GM23338 (cell line): ENCODE results near the gene ARID3A. TPM values are rescaled to one million over a fixed set of nuclear protein-coding genes. Genes with fewer than 3 reads are reported as not detected.

ENCODE experiments used
- ATAC-seq: fragments of 200-7000 bp; cut with Tn5 transposase; 3 replicates; pipeline ENCODE4 v1.9.1; 2020
- DNase-seq: peaks from one replicate; pipeline ENCODE4 v3.0.0-alpha.2; 2015; ENCODE audit warnings: low spot score
- H2AFZ ChIP-seq: fragments of 200-600 bp; sonication (generic); 2 replicates; pipeline ENCODE4 v1.8.0; 2016; ENCODE audit warnings: antibody characterized with exemption, mild to moderate bottlenecking, moderate library complexity
- H3F3A ChIP-seq: fragments of 200-600 bp; sonication (generic); replicated peaks from 2 replicates; pipeline ENCODE4 v1.8.0; 2017; ENCODE audit warnings: antibody characterized with exemption, mixed run types, low read depth
- H3K27ac ChIP-seq: fragments of 200-600 bp; sonication (generic); 2 replicates; pipeline ENCODE4 v1.6.1; 2016; ENCODE audit warnings: low read depth
- H3K27me3 ChIP-seq: fragments of 200-600 bp; sonication (generic); 2 replicates; pipeline ENCODE4 v1.8.0; 2016; ENCODE audit warnings: mild to moderate bottlenecking, mixed run types, moderate library complexity; ENCODE audit not compliant: insufficient read depth
- H3K36me3 ChIP-seq: fragments of 200-600 bp; sonication (generic); 2 replicates; pipeline ENCODE4 v1.8.0; 2016; ENCODE audit warnings: mild to moderate bottlenecking; ENCODE audit not compliant: insufficient read depth
- H3K4me1 ChIP-seq: fragments of 200-600 bp; sonication (generic); 2 replicates; pipeline ENCODE4 v1.8.0; 2016; ENCODE audit warnings: mild to moderate bottlenecking, moderate library complexity; ENCODE audit not compliant: insufficient read depth
- H3K4me2 ChIP-seq: fragments of 200-600 bp; sonication (generic); 2 replicates; pipeline ENCODE4 v1.7.1; 2017; ENCODE audit warnings: mixed run types
- H3K4me3 ChIP-seq: fragments of 200-600 bp; sonication (generic); 2 replicates; pipeline ENCODE4 v1.6.1; 2016; ENCODE audit warnings: mixed run types
- H3K79me2 ChIP-seq: fragments of 200-600 bp; sonication (generic); replicated peaks from 2 replicates; pipeline ENCODE4 v1.8.0; 2017; ENCODE audit warnings: mild to moderate bottlenecking; ENCODE audit not compliant: insufficient read depth
- H3K9me2 ChIP-seq: fragments of 200-600 bp; sonication (generic); 2 replicates; pipeline ENCODE4 v1.8.0; 2017; ENCODE audit not compliant: insufficient read depth
- H4K20me1 ChIP-seq: fragments of 200-600 bp; sonication (generic); replicated peaks from 2 replicates; pipeline ENCODE4 v1.8.0; 2017; ENCODE audit warnings: mild to moderate bottlenecking; ENCODE audit not compliant: insufficient read depth
- H3K27ac Mint-ChIP-seq: 2 replicates; pipeline ENCODE4 v1.8.0; 2020; ENCODE audit warnings: inconsistent platforms, mild to moderate bottlenecking, moderate library complexity, mixed read lengths
- H3K27me3 Mint-ChIP-seq: 3 replicates; pipeline ENCODE4 v1.8.0; 2022; ENCODE audit warnings: low read depth, mild to moderate bottlenecking, moderate library complexity, mixed read lengths, inconsistent platforms; ENCODE audit not compliant: insufficient read depth, poor library complexity
- H3K36me3 Mint-ChIP-seq: 3 replicates; pipeline ENCODE4 v1.8.0; 2021; ENCODE audit warnings: low read depth, mild to moderate bottlenecking, inconsistent platforms, moderate library complexity, mixed read lengths
- H3K4me1 Mint-ChIP-seq: 3 replicates; pipeline ENCODE4 v1.8.0; 2020; ENCODE audit warnings: mild to moderate bottlenecking, inconsistent platforms, mixed read lengths
- H3K4me3 Mint-ChIP-seq: 3 replicates; pipeline ENCODE4 v1.8.0; 2021; ENCODE audit warnings: moderate library complexity, mild to moderate bottlenecking, inconsistent platforms, mixed read lengths
- H3K9me3 Mint-ChIP-seq: 3 replicates; pipeline ENCODE4 v1.8.0; 2020; ENCODE audit warnings: moderate library complexity, mild to moderate bottlenecking, inconsistent platforms, mixed read lengths
- CREB1 ChIP-seq: fragments of 250-450 bp; sonication (Bioruptor Pico); IDR thresholded peaks from 2 replicates; pipeline ENCODE4 v1.5.0; 2020; ENCODE audit warnings: low read depth, mild to moderate bottlenecking, moderate library complexity
- EZH2phosphoT487 ChIP-seq: fragments of 200-600 bp; sonication (generic); IDR thresholded peaks from one replicate; pipeline ENCODE4 v1.8.1; 2018; ENCODE audit warnings: antibody characterized with exemption; ENCODE audit not compliant: unreplicated experiment
- JUNB ChIP-seq: IDR thresholded peaks from one replicate; pipeline ENCODE4 v1.6.1; 2016; ENCODE audit warnings: antibody characterized with exemption; ENCODE audit not compliant: unreplicated experiment
- NANOG ChIP-seq: IDR thresholded peaks from 2 replicates; pipeline ENCODE4 v1.6.1; 2016; ENCODE audit warnings: antibody characterized with exemption, borderline replicate concordance
- STAT1 ChIP-seq: IDR thresholded peaks from one replicate; pipeline ENCODE4 v1.6.1; 2016; ENCODE audit warnings: antibody characterized with exemption; ENCODE audit not compliant: unreplicated experiment
- ZNF331 ChIP-seq: fragments of 250-450 bp; sonication (Bioruptor Pico); IDR thresholded peaks from 2 replicates; pipeline ENCODE4 v1.5.0; 2020; ENCODE audit warnings: low read depth, mild to moderate bottlenecking, moderate library complexity
- polyA plus RNA-seq: library from polyadenylated mRNA; unstranded; fragments of >200 nt; fragmentation: Nextera tagmentation; extraction: Ambion mirVana; gene quantifications from 2 replicates; pipeline ENCODE4 v1.2.1, GENCODE V29; 2016
- total RNA-seq: library from RNA; depleted of rRNA; stranded (reverse); fragments of >200 nt; shearing (Covaris generic); gene quantifications from 2 replicates; pipeline ENCODE4 v1.2.3, GENCODE V29; 2014
- TF ChIP-seq, protein P1 (sequence below): fragments of 250-450 bp; sonication (Bioruptor Pico); IDR thresholded peaks from 2 replicates; pipeline ENCODE4 v1.5.0; 2020; ENCODE audit warnings: mild to moderate bottlenecking, moderate library complexity

ARID3A gene
- total and polyA plus RNA-seq, 2 experiments from 2014 or later, result 33.6 to 51.6 TPM

GRCh38 chr19:884420-885211 lies 41.2 kb upstream of the ARID3A start:
- Mint-ChIP-seq H3K9me3 (no peaks in the 10 kb centered on the region; the same call in 2 of the 3 replicates), H3K4me1 (no peaks in the 10 kb centered on the region), H3K36me3 (peaks cover 32% of the 10 kb centered on the region; the same call in 2 of the 3 replicates), H3K4me3 (no peak overlapping the region), H3K27ac (no peak overlapping the region), H3K27me3 (peaks cover 6% of the 10 kb centered on the region)
- no peaks in the 10 kb centered on the region; the same call in 1 of the 2 replicates for H3F3A ChIP-seq
- peaks cover 4% of the 10 kb centered on the region; the same call in 1 of the 2 replicates for H4K20me1 ChIP-seq
- H3K4me3 ChIP-seq, result no peak overlapping the region
- H3K36me3 ChIP-seq, result no peaks in the 10 kb centered on the region
- no peaks in the 10 kb centered on the region for H3K9me2 ChIP-seq
- H2AFZ ChIP-seq, result no peak overlapping the region
- ATAC-seq, result no peak
- H3K27ac ChIP-seq, result no peak overlapping the region
- no peaks in the 10 kb centered on the region for H3K4me1 ChIP-seq
- H3K79me2 ChIP-seq, result no peaks in the 10 kb centered on the region
- no peak for DNase-seq
- no peaks in the 10 kb centered on the region for H3K27me3 ChIP-seq
- no peak overlapping the region for H3K4me2 ChIP-seq
- TF ChIP-seq EZH2phosphoT487 (no peak), JUNB (no peak), STAT1 (no peak), ZNF331 (no peak), CREB1 (CRISPR knock-in tag) (no peak), NANOG (no peak)
- TF ChIP-seq, protein P1, sequence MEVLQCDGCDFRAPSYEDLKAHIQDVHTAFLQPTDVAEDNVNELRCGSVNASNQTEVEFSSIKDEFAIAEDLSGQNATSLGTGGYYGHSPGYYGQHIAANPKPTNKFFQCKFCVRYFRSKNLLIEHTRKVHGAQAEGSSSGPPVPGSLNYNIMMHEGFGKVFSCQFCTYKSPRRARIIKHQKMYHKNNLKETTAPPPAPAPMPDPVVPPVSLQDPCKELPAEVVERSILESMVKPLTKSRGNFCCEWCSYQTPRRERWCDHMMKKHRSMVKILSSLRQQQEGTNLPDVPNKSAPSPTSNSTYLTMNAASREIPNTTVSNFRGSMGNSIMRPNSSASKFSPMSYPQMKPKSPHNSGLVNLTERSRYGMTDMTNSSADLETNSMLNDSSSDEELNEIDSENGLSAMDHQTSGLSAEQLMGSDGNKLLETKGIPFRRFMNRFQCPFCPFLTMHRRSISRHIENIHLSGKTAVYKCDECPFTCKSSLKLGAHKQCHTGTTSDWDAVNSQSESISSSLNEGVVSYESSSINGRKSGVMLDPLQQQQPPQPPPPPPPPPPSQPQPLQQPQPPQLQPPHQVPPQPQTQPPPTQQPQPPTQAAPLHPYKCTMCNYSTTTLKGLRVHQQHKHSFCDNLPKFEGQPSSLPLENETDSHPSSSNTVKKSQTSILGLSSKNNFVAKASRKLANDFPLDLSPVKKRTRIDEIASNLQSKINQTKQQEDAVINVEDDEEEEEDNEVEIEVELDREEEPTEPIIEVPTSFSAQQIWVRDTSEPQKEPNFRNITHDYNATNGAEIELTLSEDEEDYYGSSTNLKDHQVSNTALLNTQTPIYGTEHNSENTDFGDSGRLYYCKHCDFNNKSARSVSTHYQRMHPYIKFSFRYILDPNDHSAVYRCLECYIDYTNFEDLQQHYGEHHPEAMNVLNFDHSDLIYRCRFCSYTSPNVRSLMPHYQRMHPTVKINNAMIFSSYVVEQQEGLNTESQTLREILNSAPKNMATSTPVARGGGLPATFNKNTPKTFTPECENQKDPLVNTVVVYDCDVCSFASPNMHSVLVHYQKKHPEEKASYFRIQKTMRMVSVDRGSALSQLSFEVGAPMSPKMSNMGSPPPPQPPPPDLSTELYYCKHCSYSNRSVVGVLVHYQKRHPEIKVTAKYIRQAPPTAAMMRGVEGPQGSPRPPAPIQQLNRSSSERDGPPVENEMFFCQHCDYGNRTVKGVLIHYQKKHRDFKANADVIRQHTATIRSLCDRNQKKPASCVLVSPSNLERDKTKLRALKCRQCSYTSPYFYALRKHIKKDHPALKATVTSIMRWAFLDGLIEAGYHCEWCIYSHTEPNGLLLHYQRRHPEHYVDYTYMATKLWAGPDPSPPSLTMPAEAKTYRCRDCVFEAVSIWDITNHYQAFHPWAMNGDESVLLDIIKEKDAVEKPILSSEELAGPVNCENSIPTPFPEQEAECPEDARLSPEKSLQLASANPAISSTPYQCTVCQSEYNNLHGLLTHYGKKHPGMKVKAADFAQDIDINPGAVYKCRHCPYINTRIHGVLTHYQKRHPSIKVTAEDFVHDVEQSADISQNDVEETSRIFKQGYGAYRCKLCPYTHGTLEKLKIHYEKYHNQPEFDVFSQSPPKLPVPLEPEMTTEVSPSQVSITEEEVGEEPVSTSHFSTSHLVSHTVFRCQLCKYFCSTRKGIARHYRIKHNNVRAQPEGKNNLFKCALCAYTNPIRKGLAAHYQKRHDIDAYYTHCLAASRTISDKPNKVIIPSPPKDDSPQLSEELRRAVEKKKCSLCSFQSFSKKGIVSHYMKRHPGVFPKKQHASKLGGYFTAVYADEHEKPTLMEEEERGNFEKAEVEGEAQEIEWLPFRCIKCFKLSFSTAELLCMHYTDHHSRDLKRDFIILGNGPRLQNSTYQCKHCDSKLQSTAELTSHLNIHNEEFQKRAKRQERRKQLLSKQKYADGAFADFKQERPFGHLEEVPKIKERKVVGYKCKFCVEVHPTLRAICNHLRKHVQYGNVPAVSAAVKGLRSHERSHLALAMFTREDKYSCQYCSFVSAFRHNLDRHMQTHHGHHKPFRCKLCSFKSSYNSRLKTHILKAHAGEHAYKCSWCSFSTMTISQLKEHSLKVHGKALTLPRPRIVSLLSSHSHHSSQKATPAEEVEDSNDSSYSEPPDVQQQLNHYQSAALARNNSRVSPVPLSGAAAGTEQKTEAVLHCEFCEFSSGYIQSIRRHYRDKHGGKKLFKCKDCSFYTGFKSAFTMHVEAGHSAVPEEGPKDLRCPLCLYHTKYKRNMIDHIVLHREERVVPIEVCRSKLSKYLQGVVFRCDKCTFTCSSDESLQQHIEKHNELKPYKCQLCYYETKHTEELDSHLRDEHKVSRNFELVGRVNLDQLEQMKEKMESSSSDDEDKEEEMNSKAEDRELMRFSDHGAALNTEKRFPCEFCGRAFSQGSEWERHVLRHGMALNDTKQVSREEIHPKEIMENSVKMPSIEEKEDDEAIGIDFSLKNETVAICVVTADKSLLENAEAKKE (CRISPR knock-in tag), result no peak
